GM21360 (cell line): ENCODE data around the gene TBC1D13.
A peak's percentile ranks its signal among the peaks of the same experiment; 100 is the strongest.
"Not testable (repeated sequence)": the region's sequence is repeated elsewhere in the genome, so short reads cannot be mapped to it uniquely, and the experiment has no call there.

ENCODE experiments used
- ATAC-seq: cut with Tn5 transposase; IDR thresholded peaks from one replicate; pipeline ENCODE4 v1.9.1; 2021; ENCODE audit warnings: mild to moderate bottlenecking, moderate library complexity; ENCODE audit not compliant: unreplicated experiment

The TBC1D13 gene

GRCh38 chr9:128786681-128787601, at the start of gene TBC1D13:
Gene TBC1D13 (plus strand): TSS chr9:128787253. CDS start chr9:128787354, 101 bp downstream.
- peak; percentile 91 for ATAC-seq

- ATAC-seq: no peak
Measured at GRCh38 chr9:128742401-128742800, 44.7 kb upstream of the TBC1D13 start.

- ATAC-seq: no peak
Measured at GRCh38 chr9:128743421-128743820, 43.6 kb upstream of the TBC1D13 start.

- no peak for ATAC-seq
Measured at GRCh38 chr9:128747241-128747640, 39.8 kb upstream of the TBC1D13 start.

- no peak for ATAC-seq
Measured at GRCh38 chr9:128750926-128751595, 36.0 kb upstream of the TBC1D13 start.

- ATAC-seq: no peak
Measured at GRCh38 chr9:128753627-128754026, 33.4 kb upstream of the TBC1D13 start.

GRCh38 chr9:128757602-128758001, 29.5 kb upstream of the TBC1D13 start:
- ATAC-seq: no peak

- no peak for ATAC-seq
Measured at GRCh38 chr9:128762671-128763449, 24.2 kb upstream of the TBC1D13 start.

- no peak for ATAC-seq
Measured at GRCh38 chr9:128764361-128764760, 22.7 kb upstream of the TBC1D13 start.

GRCh38 chr9:128765499-128765898, 21.6 kb upstream of the TBC1D13 start:
- ATAC-seq: no peak

- ATAC-seq: no peak
Measured at GRCh38 chr9:128768606-128769005, 18.4 kb upstream of the TBC1D13 start.

GRCh38 chr9:128770286-128771030, 16.6 kb upstream of the TBC1D13 start:
- no peak for ATAC-seq

- ATAC-seq: peak; percentile 17
Measured at GRCh38 chr9:128771094-128771721, 15.8 kb upstream of the TBC1D13 start.

GRCh38 chr9:128771745-128772519, 15.1 kb upstream of the TBC1D13 start, which contains the start of gene ZER1:
Gene ZER1 (minus strand): TSS chr9:128771927. CDS start chr9:128755565, 16,362 bp downstream.
- ATAC-seq: peak; percentile 85

GRCh38 chr9:128773049-128773448, 14.0 kb upstream of the TBC1D13 start:
- no peak for ATAC-seq

- ATAC-seq: no peak
Measured at GRCh38 chr9:128774804-128775203, 12.2 kb upstream of the TBC1D13 start.

- not testable (repeated sequence) for ATAC-seq
Measured at GRCh38 chr9:128780093-128780492, 7.0 kb upstream of the TBC1D13 start.

GRCh38 chr9:128781187-128782070, 5.6 kb upstream of the TBC1D13 start:
- no peak for ATAC-seq
